Hematopoietic multipotent progenitor cell treated with erythropoietin and hydrocortisone succinate and interleukin-3 and kit ligand, for 8 days (in vitro differentiated cells): ENCODE data around the gene CCDC69.
"Not testable (repeated sequence)": the region's sequence is repeated elsewhere in the genome, so short reads cannot be mapped to it uniquely, and the experiment has no call there.

Experiments
- DNase-seq: peaks from one replicate; pipeline ENCODE4 v3.0.0-alpha.2; 2015

Gene CCDC69

GRCh38 chr5:151219789-151220188, 4.1 kb downstream of the CCDC69 start:
- no peak for DNase-seq

GRCh38 chr5:151219138-151219537, 4.8 kb downstream of the CCDC69 start:
- DNase-seq: no peak

- no peak for DNase-seq
Measured at GRCh38 chr5:151218177-151218576, 5.7 kb downstream of the CCDC69 start.

GRCh38 chr5:151216781-151217180, 7.1 kb downstream of the CCDC69 start:
- DNase-seq: no peak

GRCh38 chr5:151215546-151215880, 8.4 kb downstream of the CCDC69 start:
- no peak for DNase-seq

GRCh38 chr5:151214614-151215545, 9.0 kb downstream of the CCDC69 start:
- no peak for DNase-seq

GRCh38 chr5:151213803-151214613, 9.9 kb downstream of the CCDC69 start:
- peak; percentile 98 for DNase-seq

GRCh38 chr5:151212406-151212798, 11.5 kb downstream of the CCDC69 start:
- no peak for DNase-seq

GRCh38 chr5:151208481-151208914, 15.4 kb downstream of the CCDC69 start:
- peak; percentile 42 for DNase-seq

GRCh38 chr5:151205411-151205810, 18.5 kb downstream of the CCDC69 start:
- DNase-seq: no peak

- DNase-seq: no peak
Measured at GRCh38 chr5:151204051-151204450, 19.8 kb downstream of the CCDC69 start.

GRCh38 chr5:151202381-151203139, 21.3 kb downstream of the CCDC69 start:
- DNase-seq: no peak

- DNase-seq: peak; percentile 96
Measured at GRCh38 chr5:151200913-151201595, 22.8 kb downstream of the CCDC69 start.

GRCh38 chr5:151199581-151200185, 24.2 kb downstream of the CCDC69 start:
- no peak for DNase-seq

- DNase-seq: no peak
Measured at GRCh38 chr5:151198861-151199260, 25.0 kb downstream of the CCDC69 start.

GRCh38 chr5:151197291-151197600, 26.6 kb downstream of the CCDC69 start:
- not testable (repeated sequence) for DNase-seq

- peak; percentile 55 for DNase-seq
Measured at GRCh38 chr5:151196556-151197290, 27.2 kb downstream of the CCDC69 start.

- DNase-seq: no peak
Measured at GRCh38 chr5:151195622-151196021, 28.3 kb downstream of the CCDC69 start.

GRCh38 chr5:151192626-151193025, 31.3 kb downstream of the CCDC69 start:
- no peak for DNase-seq

- DNase-seq: no peak
Measured at GRCh38 chr5:151191661-151192060, 32.2 kb downstream of the CCDC69 start.

GRCh38 chr5:151189151-151189550, 34.7 kb downstream of the CCDC69 start:
- DNase-seq: no peak

GRCh38 chr5:151186538-151186937, 37.4 kb downstream of the CCDC69 start:
- no peak for DNase-seq
